ENCODE data around the gene NOX5.

DNA sequence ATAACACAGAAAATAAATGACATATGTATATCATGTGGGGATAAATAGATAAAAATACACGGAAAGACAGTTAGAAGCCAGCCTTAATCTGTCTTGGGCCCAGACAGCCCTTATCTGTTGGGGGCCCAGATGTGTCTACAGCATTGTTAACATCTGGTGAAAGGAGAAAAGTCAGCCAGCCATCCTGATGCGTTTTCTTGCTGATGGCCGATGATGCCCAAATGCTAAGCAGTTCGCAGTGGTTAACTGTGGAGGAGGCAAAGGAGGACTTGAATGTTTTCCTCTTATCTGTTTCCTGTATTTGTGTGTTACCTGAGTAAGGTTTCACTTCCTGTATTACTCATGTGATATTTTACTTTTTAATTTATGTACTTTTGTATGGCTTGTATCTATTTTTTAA is 46.2 kb downstream of the NOX5 start:
- TF ChIP-seq, protein P1, sequence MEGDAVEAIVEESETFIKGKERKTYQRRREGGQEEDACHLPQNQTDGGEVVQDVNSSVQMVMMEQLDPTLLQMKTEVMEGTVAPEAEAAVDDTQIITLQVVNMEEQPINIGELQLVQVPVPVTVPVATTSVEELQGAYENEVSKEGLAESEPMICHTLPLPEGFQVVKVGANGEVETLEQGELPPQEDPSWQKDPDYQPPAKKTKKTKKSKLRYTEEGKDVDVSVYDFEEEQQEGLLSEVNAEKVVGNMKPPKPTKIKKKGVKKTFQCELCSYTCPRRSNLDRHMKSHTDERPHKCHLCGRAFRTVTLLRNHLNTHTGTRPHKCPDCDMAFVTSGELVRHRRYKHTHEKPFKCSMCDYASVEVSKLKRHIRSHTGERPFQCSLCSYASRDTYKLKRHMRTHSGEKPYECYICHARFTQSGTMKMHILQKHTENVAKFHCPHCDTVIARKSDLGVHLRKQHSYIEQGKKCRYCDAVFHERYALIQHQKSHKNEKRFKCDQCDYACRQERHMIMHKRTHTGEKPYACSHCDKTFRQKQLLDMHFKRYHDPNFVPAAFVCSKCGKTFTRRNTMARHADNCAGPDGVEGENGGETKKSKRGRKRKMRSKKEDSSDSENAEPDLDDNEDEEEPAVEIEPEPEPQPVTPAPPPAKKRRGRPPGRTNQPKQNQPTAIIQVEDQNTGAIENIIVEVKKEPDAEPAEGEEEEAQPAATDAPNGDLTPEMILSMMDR (conservative IDR thresholded peaks at IDR 0.05; ENCODE audit: low read depth, low read length) = no peak
- TF ChIP-seq EZH2 (IDR thresholded peaks at IDR 0.05; ENCODE audit: borderline replicate concordance, low read depth, low read length, poor library complexity, severe bottlenecking) = no peak
